Hepatocyte (in vitro differentiated cells): ENCODE data around the gene CCR9. TPM values are rescaled to one million over a fixed set of nuclear protein-coding genes. Genes with fewer than 3 reads are reported as not detected.

Source experiments
- DNase-seq: peaks from one replicate; pipeline ENCODE4 v3.0.0-alpha.2; 2016; ENCODE audit warnings: low spot score
- H2AFZ ChIP-seq: fragments of 200-600 bp; sonication (generic); 2 replicates; pipeline ENCODE4 v1.6.0; 2016; ENCODE audit warnings: antibody characterized with exemption, mild to moderate bottlenecking
- H3K27ac ChIP-seq: fragments of 200-600 bp; sonication (generic); 2 replicates; pipeline ENCODE4 v1.5.1; 2016; ENCODE audit warnings: mild to moderate bottlenecking
- H3K27me3 ChIP-seq: fragments of 200-600 bp; sonication (generic); 2 replicates; pipeline ENCODE4 v1.6.1; 2016
- H3K36me3 ChIP-seq: fragments of 200-600 bp; sonication (generic); replicated peaks from 2 replicates; pipeline ENCODE4 v1.5.1; 2016; ENCODE audit warnings: low read depth; ENCODE audit not compliant: insufficient read depth
- H3K4me1 ChIP-seq: fragments of 200-600 bp; sonication (generic); 2 replicates; pipeline ENCODE4 v1.5.1; 2016; ENCODE audit warnings: mild to moderate bottlenecking, moderate library complexity; ENCODE audit not compliant: insufficient read depth
- H3K4me2 ChIP-seq: fragments of 200-600 bp; sonication (generic); 2 replicates; pipeline ENCODE4 v1.6.0; 2016
- H3K4me3 ChIP-seq: fragments of 200-600 bp; sonication (generic); 2 replicates; pipeline ENCODE4 v1.5.1; 2016; ENCODE audit warnings: mild to moderate bottlenecking
- H3K79me2 ChIP-seq: fragments of 200-600 bp; sonication (generic); 2 replicates; pipeline ENCODE4 v1.6.0; 2017; ENCODE audit warnings: mild to moderate bottlenecking
- H3K9me2 ChIP-seq: fragments of 200-600 bp; sonication (generic); replicated peaks from 2 replicates; pipeline ENCODE4 v1.6.0; 2017; ENCODE audit warnings: mild to moderate bottlenecking; ENCODE audit not compliant: insufficient read depth
- H3K9me3 ChIP-seq: fragments of 200-600 bp; sonication (generic); 2 replicates; pipeline ENCODE4 v1.5.1; 2016; ENCODE audit warnings: low read depth, mild to moderate bottlenecking
- H4K20me1 ChIP-seq: fragments of 200-600 bp; sonication (generic); 2 replicates; pipeline ENCODE4 v1.6.0; 2016; ENCODE audit warnings: mild to moderate bottlenecking; ENCODE audit not compliant: insufficient read depth, poor library complexity, severe bottlenecking
- CTCF ChIP-seq: fragments of 200-600 bp; sonication (generic); IDR thresholded peaks from 2 replicates; pipeline ENCODE4 v1.5.1; 2016; ENCODE audit warnings: antibody characterized with exemption, mild to moderate bottlenecking; ENCODE audit not compliant: poor library complexity
- EZH2 ChIP-seq: fragments of 200-600 bp; sonication (generic); IDR thresholded peaks from 2 replicates; pipeline ENCODE4 v1.6.1; 2016; ENCODE audit warnings: antibody characterized with exemption, mild to moderate bottlenecking, borderline replicate concordance
- EZH2phosphoT487 ChIP-seq: fragments of 200-600 bp; sonication (generic); IDR thresholded peaks from one replicate; pipeline ENCODE4 v1.6.1; 2018; ENCODE audit warnings: antibody characterized with exemption, mild to moderate bottlenecking, low read depth, moderate library complexity; ENCODE audit not compliant: unreplicated experiment, severe bottlenecking
- WGBS: methylation state at CpG from one replicate; pipeline ENCODE4 v1.1.6; 2016; ENCODE audit warnings: low lambda C conversion rate; ENCODE audit errors: missing lambda C conversion rate; 5-methylcytosine and 5-hydroxymethylcytosine counted together
- polyA plus RNA-seq: library from polyadenylated mRNA; unstranded; fragments of >200 nt; fragmentation: Nextera tagmentation; extraction: Ambion mirVana; gene quantifications from 2 replicates; pipeline ENCODE4 v1.2.1, GENCODE V29; 2016
- total RNA-seq: library from RNA; depleted of rRNA; stranded (reverse); fragments of >200 nt; gene quantifications from 2 replicates; pipeline ENCODE4 v1.2.3, GENCODE V29; 2014

CCR9 gene
- total and polyA plus RNA-seq, 2 experiments from 2014 or later, result 0.20 TPM; not detected in 1

- 81% methylated on average over 8 of the region's 8 CpGs for WGBS
- Histone ChIP-seq H3K9me3 (no peaks in the 10 kb centered on the region), H3K4me3 (no peak overlapping the region)
Measured at GRCh38 chr3:45937206-45938042, 51.1 kb downstream of the CCR9 start.

GRCh38 chr3:45938043-45938435 is 51.7 kb downstream of the CCR9 start:
- TF ChIP-seq EZH2, result no peak
- WGBS, result 80% methylated on average over 4 of the region's 4 CpGs
- DNase-seq, result no peak
- Histone ChIP-seq H3K27ac (no peak overlapping the region), H2AFZ (no peak overlapping the region), H3K27me3 (no peaks in the 10 kb centered on the region), H3K36me3 (peaks cover 4% of the 10 kb centered on the region), H4K20me1 (no peaks in the 10 kb centered on the region), H3K9me2 (no peaks in the 10 kb centered on the region), H3K9me3 (no peaks in the 10 kb centered on the region), H3K79me2 (no peaks in the 10 kb centered on the region), H3K4me2 (no peak overlapping the region), H3K4me3 (no peak overlapping the region), H3K4me1 (peaks cover 9% of the 10 kb centered on the region)

More at GRCh38 chr3:45937206-45938042, 51.1 kb downstream of the CCR9 start:
- no peaks in the 10 kb centered on the region for H4K20me1 ChIP-seq
- no peak overlapping the region for H2AFZ ChIP-seq
- TF ChIP-seq EZH2, result no peak
- no peak for TF ChIP-seq CTCF
- TF ChIP-seq EZH2phosphoT487, result no peak
- DNase-seq, result no peak
- no peak overlapping the region for H3K27ac ChIP-seq
- no peaks in the 10 kb centered on the region for H3K79me2 ChIP-seq
- H3K4me2 ChIP-seq, result no peak overlapping the region
- peaks cover 9% of the 10 kb centered on the region for H3K4me1 ChIP-seq
- H3K36me3 ChIP-seq, result peaks cover 4% of the 10 kb centered on the region
- no peaks in the 10 kb centered on the region for H3K9me2 ChIP-seq
- no peaks in the 10 kb centered on the region for H3K27me3 ChIP-seq

- H3K4me2 ChIP-seq, result no peak overlapping the region
- WGBS, result 36% methylated on average over 4 of the region's 4 CpGs
- no peaks in the 10 kb centered on the region for H3K79me2 ChIP-seq
- peak; percentile 94 for DNase-seq
- no peaks in the 10 kb centered on the region for H3K27me3 ChIP-seq
- H3K36me3 ChIP-seq, result peaks cover 4% of the 10 kb centered on the region
- no peaks in the 10 kb centered on the region for H3K9me2 ChIP-seq
- no peak overlapping the region for H2AFZ ChIP-seq
- no peaks in the 10 kb centered on the region for H4K20me1 ChIP-seq
- TF ChIP-seq CTCF (peak; percentile 93), EZH2phosphoT487 (no peak), EZH2 (no peak)
- no peaks in the 10 kb centered on the region for H3K9me3 ChIP-seq
- H3K4me1 ChIP-seq, result peaks cover 16% of the 10 kb centered on the region
- H3K4me3 ChIP-seq, result no peak overlapping the region
- H3K27ac ChIP-seq, result peak overlapping the region; percentile 11
Measured at GRCh38 chr3:45938864-45939263, 52.5 kb downstream of the CCR9 start.

GRCh38 chr3:45939341-45939771 is 53.0 kb downstream of the CCR9 start:
- Histone ChIP-seq H3K36me3 (peaks cover 4% of the 10 kb centered on the region), H3K9me2 (no peaks in the 10 kb centered on the region), H3K27me3 (no peaks in the 10 kb centered on the region), H4K20me1 (no peaks in the 10 kb centered on the region), H3K4me2 (no peak overlapping the region), H2AFZ (no peak overlapping the region), H3K79me2 (no peaks in the 10 kb centered on the region), H3K4me3 (no peak overlapping the region), H3K27ac (peak overlapping the region; percentile 11), H3K9me3 (no peaks in the 10 kb centered on the region), H3K4me1 (peaks cover 17% of the 10 kb centered on the region)
- 58% methylated on average over 5 of the region's 5 CpGs for WGBS
- no peak for TF ChIP-seq EZH2phosphoT487
- no peak for TF ChIP-seq EZH2
- TF ChIP-seq CTCF, result no peak
- DNase-seq, result peak; percentile 19
